Endodermal cell (in vitro differentiated cells): ENCODE results near the gene TBC1D13. TPM values are rescaled to one million over a fixed set of nuclear protein-coding genes. Genes with fewer than 3 reads are reported as not detected.

Experiments used
- DNase-seq: peaks from one replicate; pipeline ENCODE4 v3.0.0-alpha.2; 2017
- H3K27ac ChIP-seq: 2 replicates; pipeline ENCODE4 v1.5.1; 2013; ENCODE audit warnings: mild to moderate bottlenecking, low read depth, low read length, moderate library complexity
- H3K27me3 ChIP-seq: 2 replicates; pipeline ENCODE4 v1.6.1; 2013; ENCODE audit warnings: mild to moderate bottlenecking, low read length, moderate library complexity; ENCODE audit not compliant: insufficient read depth, control insufficient read depth, poor library complexity, severe bottlenecking
- H3K36me3 ChIP-seq: 2 replicates; pipeline ENCODE4 v1.7.0; 2013; ENCODE audit warnings: mild to moderate bottlenecking, low read length, moderate library complexity; ENCODE audit not compliant: control insufficient read depth, insufficient read depth
- H3K4me1 ChIP-seq: one replicate; pipeline ENCODE4 v1.7.0; 2013; ENCODE audit warnings: low read length; ENCODE audit not compliant: control insufficient read depth, insufficient read depth
- H3K4me3 ChIP-seq: 2 replicates; pipeline ENCODE4 v1.5.1; 2013; ENCODE audit warnings: mild to moderate bottlenecking, low read length, moderate library complexity
- H3K9ac ChIP-seq: 2 replicates; pipeline ENCODE4 v1.6.1; 2013; ENCODE audit warnings: mild to moderate bottlenecking, low read length, moderate library complexity; ENCODE audit not compliant: poor library complexity, severe bottlenecking; ENCODE audit errors: extremely low read depth
- H3K9me3 ChIP-seq: 2 replicates; pipeline ENCODE4 v1.6.1; 2013; ENCODE audit warnings: mild to moderate bottlenecking, low read length, moderate library complexity; ENCODE audit not compliant: control insufficient read depth
- H3K27ac Mint-ChIP-seq: 2 replicates; pipeline ENCODE4 v1.8.0; 2020; ENCODE audit warnings: mixed read lengths
- H3K27me3 Mint-ChIP-seq: 2 replicates; pipeline ENCODE4 v1.8.0; 2021; ENCODE audit warnings: mild to moderate bottlenecking, mixed read lengths; ENCODE audit not compliant: insufficient read depth
- H3K36me3 Mint-ChIP-seq: 2 replicates; pipeline ENCODE4 v1.8.0; 2020; ENCODE audit warnings: low read depth, mixed read lengths
- H3K4me1 Mint-ChIP-seq: 2 replicates; pipeline ENCODE4 v1.8.0; 2020; ENCODE audit warnings: mixed read lengths
- H3K4me3 Mint-ChIP-seq: 2 replicates; pipeline ENCODE4 v1.8.0; 2020; ENCODE audit warnings: mild to moderate bottlenecking, moderate library complexity, mixed read lengths
- H3K9me3 Mint-ChIP-seq: 2 replicates; pipeline ENCODE4 v1.8.0; 2020; ENCODE audit warnings: mild to moderate bottlenecking, mixed read lengths
- WGBS, 2 experiments: methylation state at CpG; one replicate each; pipeline versions ENCODE4 v1.1.5 to v1.1.7; 2013; ENCODE audit warnings: missing lambda C conversion rate in 2 of 2, mixed read lengths in 1 of 2; ENCODE audit not compliant: insufficient coverage in 1 of 2, insufficient read length in 1 of 2; 5-methylcytosine and 5-hydroxymethylcytosine counted together
- total RNA-seq, 2 donors: library from RNA; stranded (reverse); fragmentation: NEBNext Ultra II Directional in 1 of 2; extraction: Animal tissue kit (Norgen Biotek cat#: 25700) in 1 of 2; gene quantifications; 2 replicates in 1 of 2; 3 replicates in 1 of 2; pipeline ENCODE4 v1.2.1, GENCODE V29; 2021
- TF ChIP-seq, protein P1 (sequence below): fragments of 200-600 bp; sonication (generic); conservative IDR thresholded peaks from 2 replicates; pipeline ENCODE4 v1.5.0; 2021; ENCODE audit warnings: antibody characterized with exemption, mild to moderate bottlenecking

TBC1D13 gene
- total RNA-seq, 2 donors from 2014 or later = 30.2 to 34.3 TPM

DNA sequence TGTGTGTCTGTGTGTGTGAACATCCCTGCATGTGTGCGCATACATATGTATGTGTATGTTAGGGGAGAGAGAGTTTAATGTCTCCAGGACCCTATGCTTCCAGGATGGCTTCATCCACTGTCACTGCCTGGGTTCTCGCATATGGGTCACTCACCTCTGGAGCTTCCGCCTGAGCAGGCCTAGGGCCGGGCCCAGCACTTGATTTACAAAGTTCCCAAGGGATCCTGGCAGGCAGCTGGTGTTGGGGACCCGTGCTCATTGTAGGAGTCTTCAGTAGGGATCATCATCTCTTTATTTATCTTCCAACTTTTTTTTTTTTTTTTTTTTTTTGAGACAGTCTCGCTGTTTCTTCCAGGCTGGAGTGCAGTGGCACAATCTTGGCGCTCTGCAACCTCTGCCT, 13.0 kb downstream of the TBC1D13 start:
- Histone ChIP-seq H3K4me1 (no peaks in the 10 kb centered on the region), H3K4me3 (no peak overlapping the region), H3K9me3 (no peaks in the 10 kb centered on the region), H3K27me3 (no peaks in the 10 kb centered on the region), H3K9ac (no peak overlapping the region), H3K27ac (no peak overlapping the region), H3K36me3 (peaks cover 56% of the 10 kb centered on the region)
- 94 to 95% methylated on average over 6 to 7 of the region's 7 CpGs for WGBS, 2 experiments
- H3K4me3 Mint-ChIP-seq = no peak overlapping the region
- TF ChIP-seq, protein P1, sequence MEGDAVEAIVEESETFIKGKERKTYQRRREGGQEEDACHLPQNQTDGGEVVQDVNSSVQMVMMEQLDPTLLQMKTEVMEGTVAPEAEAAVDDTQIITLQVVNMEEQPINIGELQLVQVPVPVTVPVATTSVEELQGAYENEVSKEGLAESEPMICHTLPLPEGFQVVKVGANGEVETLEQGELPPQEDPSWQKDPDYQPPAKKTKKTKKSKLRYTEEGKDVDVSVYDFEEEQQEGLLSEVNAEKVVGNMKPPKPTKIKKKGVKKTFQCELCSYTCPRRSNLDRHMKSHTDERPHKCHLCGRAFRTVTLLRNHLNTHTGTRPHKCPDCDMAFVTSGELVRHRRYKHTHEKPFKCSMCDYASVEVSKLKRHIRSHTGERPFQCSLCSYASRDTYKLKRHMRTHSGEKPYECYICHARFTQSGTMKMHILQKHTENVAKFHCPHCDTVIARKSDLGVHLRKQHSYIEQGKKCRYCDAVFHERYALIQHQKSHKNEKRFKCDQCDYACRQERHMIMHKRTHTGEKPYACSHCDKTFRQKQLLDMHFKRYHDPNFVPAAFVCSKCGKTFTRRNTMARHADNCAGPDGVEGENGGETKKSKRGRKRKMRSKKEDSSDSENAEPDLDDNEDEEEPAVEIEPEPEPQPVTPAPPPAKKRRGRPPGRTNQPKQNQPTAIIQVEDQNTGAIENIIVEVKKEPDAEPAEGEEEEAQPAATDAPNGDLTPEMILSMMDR = no peak
- peak overlapping the region; percentile 66 for H3K27ac Mint-ChIP-seq
- H3K27me3 Mint-ChIP-seq = no peaks in the 10 kb centered on the region
- no peaks in the 10 kb centered on the region for H3K4me1 Mint-ChIP-seq
- H3K36me3 Mint-ChIP-seq = peaks cover 50% of the 10 kb centered on the region
- H3K9me3 Mint-ChIP-seq = no peaks in the 10 kb centered on the region
- DNase-seq = no peak

DNA sequence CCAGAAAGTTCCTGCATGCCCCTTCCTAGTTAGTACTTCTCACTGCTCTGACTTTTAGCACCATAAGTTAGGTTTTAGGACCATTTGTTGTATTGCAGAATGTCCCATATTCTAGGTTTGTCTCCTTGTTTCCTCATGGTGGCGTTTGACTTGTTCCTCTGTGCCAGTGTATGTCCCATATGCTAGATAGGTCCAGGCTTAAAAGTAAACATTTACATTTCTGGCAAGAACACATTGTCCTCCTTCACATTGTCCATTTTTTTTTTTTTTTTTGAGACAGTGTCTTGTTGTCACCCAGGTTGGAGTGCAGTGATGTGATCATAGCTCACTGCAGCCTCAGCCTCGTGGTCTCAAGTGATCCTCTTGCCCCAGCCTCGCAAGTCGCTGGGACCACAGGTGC, 15.4 kb downstream of the TBC1D13 start:
- Mint-ChIP-seq H3K36me3 (peaks cover 54% of the 10 kb centered on the region), H3K4me1 (no peaks in the 10 kb centered on the region), H3K9me3 (no peaks in the 10 kb centered on the region), H3K4me3 (no peak overlapping the region), H3K27me3 (no peaks in the 10 kb centered on the region), H3K27ac (peak overlapping the region; percentile 35)
- Histone ChIP-seq H3K27ac (no peak overlapping the region), H3K9ac (no peak overlapping the region), H3K27me3 (no peaks in the 10 kb centered on the region), H3K9me3 (no peaks in the 10 kb centered on the region), H3K4me1 (no peaks in the 10 kb centered on the region), H3K4me3 (no peak overlapping the region), H3K36me3 (peaks cover 65% of the 10 kb centered on the region)
- DNase-seq = no peak
- TF ChIP-seq, protein P1 = no peak
- 95% methylated on average over 4 of the region's 4 CpGs for WGBS, 2 experiments

DNA sequence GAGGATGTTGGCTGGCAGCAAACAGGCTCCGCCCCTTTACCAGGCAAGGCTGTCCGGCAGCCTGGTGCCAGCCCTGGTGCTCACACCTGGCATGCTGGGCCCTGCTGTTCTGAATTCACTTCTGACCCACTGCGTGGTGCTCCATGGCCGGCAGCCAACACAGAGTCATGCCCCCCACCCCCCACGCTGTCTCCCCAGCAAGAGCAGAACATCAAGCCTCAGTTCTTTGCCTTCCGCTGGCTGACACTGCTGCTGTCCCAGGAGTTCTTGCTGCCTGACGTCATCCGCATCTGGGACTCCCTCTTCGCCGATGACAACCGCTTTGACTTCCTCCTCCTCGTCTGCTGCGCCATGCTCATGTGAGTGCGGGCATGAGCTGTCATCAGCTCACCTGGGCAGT, 18.6 kb downstream of the TBC1D13 start:
- WGBS, 2 experiments = 90 to 92% methylated on average over 14 of the region's 14 CpGs
- no peaks in the 10 kb centered on the region for H3K9me3 ChIP-seq
- Mint-ChIP-seq H3K27me3 (no peaks in the 10 kb centered on the region), H3K9me3 (no peaks in the 10 kb centered on the region), H3K27ac (no peak overlapping the region), H3K4me1 (no peaks in the 10 kb centered on the region), H3K4me3 (no peak overlapping the region), H3K36me3 (peaks cover 37% of the 10 kb centered on the region)
- DNase-seq = no peak
- H3K4me1 ChIP-seq = no peaks in the 10 kb centered on the region
- H3K36me3 ChIP-seq = peaks cover 44% of the 10 kb centered on the region
- H3K4me3 ChIP-seq = no peak overlapping the region
- TF ChIP-seq, protein P1 = no peak
- no peak overlapping the region for H3K27ac ChIP-seq
- H3K9ac ChIP-seq = no peak overlapping the region
- H3K27me3 ChIP-seq = no peaks in the 10 kb centered on the region
